NCI-H446 treated with DMSO at 0.1 percent for 48 hours (cell line): Measurements from ENCODE around the gene OBP2B.
"Not testable (repeated sequence)": the region's sequence is repeated elsewhere in the genome, so short reads cannot be mapped to it uniquely, and the experiment has no call there.

ENCODE experiments used
- DNase-seq: peaks from one replicate; lab custom pipeline; 2025; lab: John Stamatoyannopoulos, UW

Gene OBP2B

GRCh38 chr9:133201424-133202144, 7.5 kb downstream of the OBP2B start:
- DNase-seq = no peak

DNA sequence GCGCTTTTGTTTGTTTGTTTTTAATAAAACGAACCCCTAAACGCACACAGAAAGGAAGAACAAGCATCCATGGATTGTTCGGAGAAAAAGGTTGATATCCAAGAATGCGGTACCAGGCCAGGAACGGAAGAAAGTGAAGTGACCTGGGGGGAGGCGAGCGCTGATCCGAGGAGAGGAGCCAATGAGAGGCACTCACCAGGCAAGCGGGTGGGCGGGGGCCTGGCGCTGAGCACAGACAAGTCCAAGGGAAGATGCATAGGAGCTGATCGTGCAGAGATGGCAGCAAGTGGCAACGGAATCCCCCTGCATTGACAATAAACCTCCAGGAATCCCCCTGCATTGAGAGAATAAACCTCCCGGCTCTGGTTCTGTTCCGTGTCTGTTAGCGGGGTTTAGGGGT, 8.4 kb downstream of the OBP2B start:
- DNase-seq = no peak

DNA sequence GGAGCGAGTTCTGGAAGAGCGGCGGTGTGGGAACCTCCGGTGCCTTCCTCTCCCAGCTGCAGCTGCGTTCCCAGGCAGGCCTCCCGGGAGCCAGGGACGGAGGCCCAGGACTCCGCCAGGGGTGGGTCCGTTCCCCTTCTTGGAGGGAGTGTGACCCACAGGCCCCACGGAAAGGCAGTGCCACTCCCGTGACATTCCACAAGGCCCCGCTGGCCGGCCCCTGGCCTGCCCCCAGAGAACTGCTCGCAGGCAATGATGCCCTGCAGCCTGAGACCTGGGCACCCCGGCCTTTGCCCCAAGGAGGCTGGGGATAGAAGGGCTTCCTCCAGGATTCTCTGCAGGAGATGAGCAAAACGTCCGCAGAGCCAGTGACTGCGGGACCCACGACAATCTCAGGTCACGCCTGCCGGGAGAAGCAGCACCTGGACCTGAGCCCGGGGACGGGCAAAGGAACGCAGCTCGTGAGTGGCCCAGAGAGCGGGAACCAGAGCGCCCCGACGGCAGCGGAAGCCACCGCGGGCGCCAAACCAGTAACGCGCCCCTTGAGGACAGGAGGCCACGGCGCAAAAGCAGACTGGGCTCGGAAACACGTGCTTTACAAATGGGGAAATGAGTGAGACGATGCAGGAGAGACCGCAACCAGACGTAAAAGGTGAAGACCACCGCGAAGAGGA, 9.3 kb downstream of the OBP2B start:
- DNase-seq = no peak

GRCh38 chr9:133195029-133195428, 14.0 kb downstream of the OBP2B start:
- DNase-seq = no peak

GRCh38 chr9:133194597-133194996, 14.5 kb downstream of the OBP2B start:
- DNase-seq = no peak

GRCh38 chr9:133191989-133192388, 17.1 kb downstream of the OBP2B start:
- DNase-seq = no peak

DNA sequence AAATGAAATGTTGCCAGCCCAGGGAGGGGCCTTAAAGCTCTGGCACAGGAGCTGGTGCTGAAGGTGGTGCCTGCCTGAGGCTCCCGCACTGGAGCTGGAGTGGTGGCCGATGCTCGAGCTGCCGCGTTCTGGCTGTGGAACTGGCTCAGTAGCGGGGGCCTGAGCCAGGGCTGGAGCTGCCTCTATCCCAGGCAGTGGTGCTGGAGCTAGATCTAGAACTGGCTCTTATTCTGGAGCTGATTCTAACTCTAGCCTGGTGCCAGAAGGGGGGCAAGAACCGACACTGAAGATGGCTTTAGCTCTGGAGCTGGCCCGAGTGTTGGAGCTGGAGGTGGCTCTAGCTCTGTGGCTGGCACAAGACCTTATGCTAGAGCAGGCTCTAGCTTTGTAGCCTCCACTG, 19.2 kb downstream of the OBP2B start:
- no peak for DNase-seq

- DNase-seq = no peak
Observed at GRCh38 chr9:133188843-133189180, 20.2 kb downstream of the OBP2B start.

DNA sequence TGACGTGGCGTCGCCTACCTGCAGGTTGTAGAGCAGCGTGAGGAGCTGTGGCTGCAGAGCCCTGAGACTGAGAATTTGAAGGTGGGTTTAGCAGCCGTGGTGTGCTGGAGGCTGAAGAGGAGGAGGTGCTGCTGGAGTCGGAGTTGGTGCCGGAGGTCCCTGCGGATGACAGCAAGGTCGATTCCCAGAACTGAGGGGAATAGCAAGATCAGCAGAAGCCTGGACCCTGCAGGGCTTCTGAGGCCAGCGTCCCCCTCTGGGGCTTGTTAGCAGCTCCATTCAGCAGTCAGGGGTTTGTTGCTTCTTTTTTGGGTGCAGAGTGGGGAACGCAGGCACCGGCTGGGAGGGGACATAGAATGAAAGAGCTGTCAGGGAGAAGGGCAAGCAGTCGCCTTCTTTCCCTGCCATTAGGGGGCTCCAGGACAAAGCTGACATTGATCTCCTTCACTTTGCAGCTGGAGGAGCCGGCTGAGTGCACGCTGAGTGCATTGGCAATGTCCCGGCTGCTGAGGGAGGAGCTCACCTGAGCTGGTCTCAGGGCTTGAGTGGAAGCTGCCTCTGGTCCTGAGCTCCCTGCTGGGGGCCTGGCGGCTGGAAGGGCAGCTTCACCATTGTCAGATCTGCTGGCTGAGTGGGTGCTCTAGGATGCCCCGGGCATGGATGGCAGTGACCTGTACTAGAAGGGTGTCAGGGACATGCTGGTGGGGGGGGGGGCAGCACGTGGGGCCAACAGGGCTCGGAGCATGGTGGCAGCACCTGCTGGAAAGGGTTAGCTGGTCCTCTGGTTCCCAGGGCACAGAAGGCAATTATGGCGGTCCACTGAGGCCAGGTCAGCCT, 20.8 kb downstream of the OBP2B start:
- no peak for DNase-seq

- DNase-seq = no peak
Observed at GRCh38 chr9:133187561-133188005, 21.5 kb downstream of the OBP2B start.

GRCh38 chr9:133186736-133187135, 22.3 kb downstream of the OBP2B start:
- DNase-seq = no peak

- no peak for DNase-seq
Observed at GRCh38 chr9:133184971-133185370, 24.1 kb downstream of the OBP2B start.

DNA sequence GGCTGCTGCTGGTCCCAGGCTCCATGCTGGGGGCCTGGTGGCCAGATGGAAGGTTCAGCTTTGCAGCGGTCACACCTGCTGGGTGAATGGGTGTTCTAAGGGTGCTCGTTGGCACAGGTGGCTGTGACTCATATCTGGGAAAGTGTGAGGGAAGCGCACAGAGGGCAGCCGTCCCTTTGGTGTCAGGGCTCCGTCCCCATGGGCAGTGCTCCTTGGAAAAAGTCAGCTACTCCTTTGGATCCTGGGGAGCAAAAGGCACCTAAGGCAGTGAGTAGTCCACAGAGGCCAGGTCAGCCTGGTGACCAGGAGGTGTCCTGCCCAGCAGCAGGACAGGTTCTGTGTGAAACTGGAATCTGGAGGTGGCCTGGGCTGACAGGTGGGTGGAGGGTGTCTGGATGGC, 26.9 kb downstream of the OBP2B start:
- no peak for DNase-seq

DNA sequence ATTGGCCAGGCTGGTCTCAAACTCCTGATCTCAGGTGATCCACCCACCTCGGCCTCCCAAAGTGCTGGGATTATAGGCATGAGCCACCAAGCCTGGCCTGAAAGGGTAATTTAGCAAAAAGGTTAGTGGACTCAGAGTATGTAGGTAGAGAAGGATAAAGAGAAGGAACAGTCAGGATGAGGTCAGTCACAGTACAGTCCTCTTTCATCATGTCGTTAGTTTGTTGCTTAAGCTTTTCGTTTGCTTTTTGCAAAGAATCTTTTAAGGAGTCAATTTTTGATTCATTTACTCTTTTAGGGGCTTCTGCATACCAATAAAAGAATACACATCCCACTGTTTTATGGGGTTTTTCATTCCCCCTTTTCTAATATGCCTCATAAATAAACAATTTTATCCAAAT, 27.5 kb downstream of the OBP2B start:
- no peak for DNase-seq

DNA sequence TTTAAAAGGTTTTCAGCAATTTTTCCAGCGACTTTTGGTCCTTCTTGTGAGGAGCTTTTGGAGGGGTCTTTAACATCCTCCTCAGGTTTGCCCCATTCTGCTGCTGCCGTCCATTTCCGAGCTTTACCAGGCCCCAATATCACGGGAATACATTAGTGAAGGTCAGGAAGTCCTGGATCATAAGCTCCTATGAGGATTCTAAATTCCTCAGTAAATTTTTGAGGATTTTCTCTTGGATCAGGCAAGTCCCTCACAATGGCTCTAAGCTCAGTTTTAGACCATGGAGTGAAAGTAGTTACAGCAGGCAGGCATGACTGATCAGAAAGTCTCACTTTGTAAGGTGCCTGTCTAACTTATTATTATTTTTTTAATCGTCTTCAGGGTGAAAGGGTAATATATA, 28.1 kb downstream of the OBP2B start:
- no peak for DNase-seq

DNA sequence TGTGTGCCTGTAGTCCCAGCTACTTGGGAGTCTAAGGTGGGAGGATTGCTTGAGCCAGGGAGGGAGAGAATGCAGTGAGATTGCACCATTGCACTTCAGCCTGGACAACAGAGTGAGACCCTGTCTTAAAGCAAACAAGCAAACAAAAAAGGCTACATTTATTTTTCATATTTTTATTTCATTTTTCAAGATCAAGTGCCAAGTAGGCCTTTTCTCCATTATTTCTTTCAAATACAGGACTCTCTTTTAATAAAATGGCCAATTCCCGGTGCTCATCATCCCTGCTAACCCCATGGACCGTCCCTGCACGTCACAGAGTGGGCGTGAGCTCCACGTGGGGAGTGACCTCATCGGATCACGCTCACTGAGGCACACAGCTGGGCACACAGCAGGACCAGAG, 36.0 kb downstream of the OBP2B start:
- no peak for DNase-seq

DNA sequence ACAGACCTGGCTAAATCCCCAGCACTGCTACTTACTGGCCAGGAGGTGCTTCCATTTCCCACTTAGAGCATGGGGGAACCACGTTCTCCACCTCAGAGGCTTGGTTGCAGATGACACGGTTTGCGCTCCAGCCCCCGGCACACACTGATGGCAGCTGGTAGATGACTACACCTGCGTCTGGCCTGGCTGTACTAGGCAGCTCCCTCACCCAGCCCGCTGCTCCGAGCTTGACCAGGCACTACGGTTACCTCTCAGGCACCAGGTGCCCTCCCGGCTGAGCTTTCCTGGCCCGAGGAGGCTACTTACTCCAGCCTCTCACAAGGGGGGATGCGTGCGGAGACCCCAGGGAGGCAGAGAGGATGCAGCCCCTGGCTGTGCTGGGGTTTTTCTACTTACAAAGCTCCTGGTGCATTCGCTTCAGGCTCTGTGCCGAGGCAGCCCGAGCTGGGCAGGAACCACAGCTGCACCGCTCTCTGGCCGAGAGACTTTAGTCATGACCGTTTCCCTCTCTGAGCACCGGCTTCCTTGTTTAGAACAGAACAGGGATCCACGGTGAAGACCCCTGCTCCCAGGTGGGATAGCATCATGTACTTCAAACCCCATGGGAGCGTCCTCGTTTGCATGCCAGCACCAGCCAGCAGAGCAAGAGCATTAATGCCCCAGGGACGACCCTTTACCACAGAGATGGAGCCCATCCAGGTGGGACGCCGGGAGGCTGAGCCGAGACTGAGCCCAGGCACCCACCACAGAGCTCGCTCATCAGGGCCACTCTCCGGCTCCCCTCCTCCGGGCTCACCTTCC, 37.7 kb downstream of the OBP2B start:
- DNase-seq = no peak

GRCh38 chr9:133170716-133171115, 38.3 kb downstream of the OBP2B start:
- no peak for DNase-seq

GRCh38 chr9:133169687-133170086, 39.4 kb downstream of the OBP2B start:
- not testable (repeated sequence) for DNase-seq

- DNase-seq = no peak
Observed at GRCh38 chr9:133169102-133169501, 39.9 kb downstream of the OBP2B start.

- DNase-seq = no peak
Observed at GRCh38 chr9:133168432-133168831, 40.6 kb downstream of the OBP2B start.

- no peak for DNase-seq
Observed at GRCh38 chr9:133167769-133168168, 41.3 kb downstream of the OBP2B start.
